H9 (cell line): ENCODE measurements around the gene LRRN4. TPM values are rescaled to one million over a fixed set of nuclear protein-coding genes. Genes with fewer than 3 reads are reported as not detected.

Source experiments
- DNase-seq: peaks from one replicate; pipeline ENCODE4 v3.0.0-alpha.2; 2017
- H2AFZ ChIP-seq: one replicate; pipeline ENCODE4 v1.6.1; 2013; ENCODE audit warnings: mild to moderate bottlenecking, low read length, control low read depth, moderate library complexity
- H2AK5ac ChIP-seq: 2 replicates; pipeline ENCODE4 v1.6.1; 2013; ENCODE audit warnings: low read length, control low read depth, mixed read lengths; ENCODE audit not compliant: insufficient read length
- H2BK120ac ChIP-seq: one replicate; pipeline ENCODE4 v1.6.1; 2013; ENCODE audit warnings: low read depth, mild to moderate bottlenecking, low read length, control low read depth, inconsistent platforms; ENCODE audit not compliant: poor library complexity, severe bottlenecking
- H2BK12ac ChIP-seq: 2 replicates; pipeline ENCODE4 v1.6.1; 2013; ENCODE audit warnings: low read length, control low read depth, mixed read lengths, low read depth; ENCODE audit not compliant: insufficient read length
- H2BK15ac ChIP-seq: 2 replicates; pipeline ENCODE4 v1.6.1; 2013; ENCODE audit warnings: low read depth, low read length, control low read depth
- H2BK20ac ChIP-seq: one replicate; pipeline ENCODE4 v1.6.1; 2013; ENCODE audit warnings: low read depth, mild to moderate bottlenecking, low read length, control low read depth, inconsistent platforms; ENCODE audit not compliant: poor library complexity, severe bottlenecking
- H2BK5ac ChIP-seq: 2 replicates; pipeline ENCODE4 v1.6.1; 2013; ENCODE audit warnings: low read length, control low read depth, mixed read lengths; ENCODE audit not compliant: insufficient read length
- H3K14ac ChIP-seq: 2 replicates; pipeline ENCODE4 v1.6.1; 2013; ENCODE audit warnings: low read length, control low read depth; ENCODE audit not compliant: insufficient read depth
- H3K18ac ChIP-seq: 2 replicates; pipeline ENCODE4 v1.6.1; 2013; ENCODE audit warnings: low read depth, mild to moderate bottlenecking, mixed read lengths, low read length, control low read depth; ENCODE audit not compliant: insufficient read length
- H3K23ac ChIP-seq: 2 replicates; pipeline ENCODE4 v1.6.1; 2013; ENCODE audit warnings: low read length, control low read depth, mixed read lengths, low read depth; ENCODE audit not compliant: insufficient read length
- H3K23me2 ChIP-seq: 2 replicates; pipeline ENCODE4 v1.6.1; 2013; ENCODE audit warnings: low read depth, mild to moderate bottlenecking, mixed read lengths, low read length, control low read depth; ENCODE audit not compliant: insufficient read length, poor library complexity, severe bottlenecking
- H3K27ac ChIP-seq: 2 replicates; pipeline ENCODE4 v1.5.1; 2013; ENCODE audit warnings: low read length, control low read depth, mixed read lengths, low read depth; ENCODE audit not compliant: insufficient read length
- H3K27me3 ChIP-seq: 2 replicates; pipeline ENCODE4 v1.6.1; 2013; ENCODE audit warnings: low read length, control low read depth, inconsistent platforms; ENCODE audit not compliant: insufficient read depth
- H3K4ac ChIP-seq: 2 replicates; pipeline ENCODE4 v1.6.1; 2013; ENCODE audit warnings: low read depth, mild to moderate bottlenecking, control low read depth, inconsistent platforms, low read length, moderate library complexity
- H3K4me1 ChIP-seq: 2 replicates; pipeline ENCODE4 v1.6.1; 2013; ENCODE audit warnings: low read length, control low read depth, inconsistent platforms; ENCODE audit not compliant: insufficient read depth
- H3K4me2 ChIP-seq: 2 replicates; pipeline ENCODE4 v1.6.1; 2013; ENCODE audit warnings: low read length, control low read depth, mixed read lengths; ENCODE audit not compliant: insufficient read length, insufficient read depth
- H3K56ac ChIP-seq: 2 replicates; pipeline ENCODE4 v1.6.1; 2013; ENCODE audit warnings: low read depth, mild to moderate bottlenecking, mixed read lengths, low read length, control low read depth; ENCODE audit not compliant: insufficient read length
- H3K79me1 ChIP-seq: 2 replicates; pipeline ENCODE4 v1.6.1; 2013; ENCODE audit warnings: low read depth, mild to moderate bottlenecking, moderate library complexity, low read length, control low read depth, inconsistent platforms; ENCODE audit not compliant: insufficient read depth, poor library complexity, severe bottlenecking
- H3K79me2 ChIP-seq: 2 replicates; pipeline ENCODE4 v1.6.1; 2013; ENCODE audit warnings: low read length, control low read depth, inconsistent platforms; ENCODE audit not compliant: insufficient read depth
- H3K9ac ChIP-seq: 2 replicates; pipeline ENCODE4 v1.6.1; 2013; ENCODE audit warnings: low read length, control low read depth, mixed read lengths; ENCODE audit not compliant: insufficient read length; ENCODE audit errors: extremely low read depth
- H3K9me3 ChIP-seq: one replicate; pipeline ENCODE4 v1.6.1; 2013; ENCODE audit warnings: low read depth, low read length, inconsistent platforms; ENCODE audit not compliant: control insufficient read depth
- H3T11ph ChIP-seq: one replicate; pipeline ENCODE4 v1.6.1; 2013; ENCODE audit warnings: mild to moderate bottlenecking, low read length, control low read depth, inconsistent platforms
- H4K20me1 ChIP-seq: one replicate; pipeline ENCODE4 v1.6.1; 2013; ENCODE audit not compliant: control insufficient read depth, insufficient read length, insufficient read depth
- H4K5ac ChIP-seq: 2 replicates; pipeline ENCODE4 v1.6.1; 2013; ENCODE audit warnings: low read depth, mild to moderate bottlenecking, mixed read lengths, low read length, control low read depth; ENCODE audit not compliant: insufficient read length
- H4K8ac ChIP-seq: replicated peaks from 2 replicates; pipeline ENCODE4 v1.6.1; 2013; ENCODE audit warnings: low read length, control low read depth, mixed read lengths, low read depth; ENCODE audit not compliant: insufficient read length
- H4K91ac ChIP-seq: 2 replicates; pipeline ENCODE4 v1.6.1; 2013; ENCODE audit warnings: low read depth, mild to moderate bottlenecking, moderate library complexity, mixed read lengths, low read length, control low read depth; ENCODE audit not compliant: insufficient read length
- H3K27ac Mint-ChIP-seq, 3 experiments: 2 replicates in 2 of 3; 3 replicates in 1 of 3; pipeline ENCODE4 v1.8.0; 2020 to 2021; ENCODE audit warnings: mixed read lengths in 3 of 3, mild to moderate bottlenecking in 1 of 3, moderate library complexity in 1 of 3
- H3K27me3 Mint-ChIP-seq: 2 replicates; pipeline ENCODE4 v1.8.0; 2021; ENCODE audit warnings: low read depth, mild to moderate bottlenecking, moderate library complexity, mixed read lengths
- H3K36me3 Mint-ChIP-seq, 3 experiments: 2 replicates in 2 of 3; 3 replicates in 1 of 3; pipeline ENCODE4 v1.8.0; 2020 to 2021; ENCODE audit warnings: low read depth in 3 of 3, mixed read lengths in 3 of 3; ENCODE audit not compliant: insufficient read depth in 1 of 3
- H3K4me1 Mint-ChIP-seq, 2 experiments: 2 replicates each; pipeline ENCODE4 v1.8.0; 2020; ENCODE audit warnings: mixed read lengths in 2 of 2
- H3K4me3 Mint-ChIP-seq, 2 experiments: 2 replicates in 1 of 2; 3 replicates in 1 of 2; pipeline ENCODE4 v1.8.0; 2020 to 2021; ENCODE audit warnings: mild to moderate bottlenecking in 2 of 2, mixed read lengths in 2 of 2, moderate library complexity in 1 of 2
- H3K9me3 Mint-ChIP-seq, 2 experiments: 2 replicates in 1 of 2; 3 replicates in 1 of 2; pipeline ENCODE4 v1.8.0; 2020; ENCODE audit warnings: mild to moderate bottlenecking in 2 of 2, mixed read lengths in 2 of 2, moderate library complexity in 1 of 2
- WGBS: extraction: QIAGEN DNeasy Blood & Tissue Kit; methylation state at CpG from one replicate; pipeline ENCODE4 v1.1.7; 2013; ENCODE audit warnings: missing lambda C conversion rate, low lambda C conversion rate, mixed read lengths; ENCODE audit not compliant: insufficient read length; ENCODE audit errors: extremely low coverage; 5-methylcytosine and 5-hydroxymethylcytosine counted together
- total RNA-seq: library from RNA; stranded (reverse); gene quantifications from 2 replicates; pipeline ENCODE4 v1.2.1, GENCODE V29; 2021
- TF ChIP-seq, protein P1 (sequence below): fragments of 200-600 bp; sonication (generic); conservative IDR thresholded peaks from 3 replicates; pipeline ENCODE4 v1.8.0; 2021; ENCODE audit warnings: antibody characterized with exemption, mild to moderate bottlenecking

LRRN4 gene
- total RNA-seq, 1 experiment from 2014 or later, result 0.22 TPM

DNA sequence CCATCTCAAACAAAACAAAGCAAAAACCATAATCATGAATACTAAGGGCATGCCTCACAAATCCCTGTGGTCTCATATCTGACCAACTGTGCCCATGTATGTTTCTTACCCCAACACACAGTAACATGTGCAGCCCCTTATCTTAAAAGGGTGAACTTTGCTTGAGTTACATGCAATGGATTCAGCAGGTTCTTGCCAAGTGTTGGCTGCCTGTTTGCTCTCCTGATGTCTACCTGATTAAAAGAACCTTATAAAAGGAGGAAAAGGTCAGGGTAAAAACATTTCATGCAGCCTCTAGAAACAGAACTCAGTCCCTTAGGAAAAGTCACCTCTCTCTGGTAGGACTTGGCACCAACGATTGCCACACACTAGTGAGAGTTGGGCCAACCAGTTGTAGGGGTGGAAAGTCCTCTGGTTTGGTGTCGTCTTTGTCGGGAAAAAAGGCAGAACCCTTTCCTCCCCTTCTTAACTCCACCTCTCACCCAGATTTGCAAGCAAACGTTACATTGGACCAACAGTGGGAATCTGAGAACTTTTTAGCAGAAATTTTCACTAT is 14.0 kb upstream of the LRRN4 start:
- H3K27me3 Mint-ChIP-seq, result peaks cover 8% of the 10 kb centered on the region
- H2BK5ac ChIP-seq, result no peak overlapping the region
- H3K4me2 ChIP-seq, result no peak overlapping the region
- H3K23ac ChIP-seq, result no peak overlapping the region
- H3T11ph ChIP-seq, result no peak overlapping the region
- H3K79me2 ChIP-seq, result no peaks in the 10 kb centered on the region
- no peaks in the 10 kb centered on the region for H4K20me1 ChIP-seq
- H3K14ac ChIP-seq, result no peak overlapping the region
- peaks cover 0 to 2% (median 0%) of the 10 kb centered on the region in 3 experiments; a peak in 1 of 7 replicates for H3K36me3 Mint-ChIP-seq
- no peak overlapping the region for H4K91ac ChIP-seq
- no peaks in the 10 kb centered on the region for H3K27me3 ChIP-seq
- TF ChIP-seq, protein P1, sequence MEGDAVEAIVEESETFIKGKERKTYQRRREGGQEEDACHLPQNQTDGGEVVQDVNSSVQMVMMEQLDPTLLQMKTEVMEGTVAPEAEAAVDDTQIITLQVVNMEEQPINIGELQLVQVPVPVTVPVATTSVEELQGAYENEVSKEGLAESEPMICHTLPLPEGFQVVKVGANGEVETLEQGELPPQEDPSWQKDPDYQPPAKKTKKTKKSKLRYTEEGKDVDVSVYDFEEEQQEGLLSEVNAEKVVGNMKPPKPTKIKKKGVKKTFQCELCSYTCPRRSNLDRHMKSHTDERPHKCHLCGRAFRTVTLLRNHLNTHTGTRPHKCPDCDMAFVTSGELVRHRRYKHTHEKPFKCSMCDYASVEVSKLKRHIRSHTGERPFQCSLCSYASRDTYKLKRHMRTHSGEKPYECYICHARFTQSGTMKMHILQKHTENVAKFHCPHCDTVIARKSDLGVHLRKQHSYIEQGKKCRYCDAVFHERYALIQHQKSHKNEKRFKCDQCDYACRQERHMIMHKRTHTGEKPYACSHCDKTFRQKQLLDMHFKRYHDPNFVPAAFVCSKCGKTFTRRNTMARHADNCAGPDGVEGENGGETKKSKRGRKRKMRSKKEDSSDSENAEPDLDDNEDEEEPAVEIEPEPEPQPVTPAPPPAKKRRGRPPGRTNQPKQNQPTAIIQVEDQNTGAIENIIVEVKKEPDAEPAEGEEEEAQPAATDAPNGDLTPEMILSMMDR, result no peak
- no peak overlapping the region for H4K8ac ChIP-seq
- no peaks in the 10 kb centered on the region for H3K9me3 Mint-ChIP-seq
- no peak overlapping the region for H3K27ac Mint-ChIP-seq
- H4K5ac ChIP-seq, result no peak overlapping the region
- WGBS, result no CpG with 5 or more reads among the region's 4 CpGs
- H2BK12ac ChIP-seq, result no peak overlapping the region
- no peak overlapping the region for H2BK15ac ChIP-seq
- H3K4me1 Mint-ChIP-seq, result no peaks in the 10 kb centered on the region
- H2BK120ac ChIP-seq, result no peak overlapping the region
- no peaks in the 10 kb centered on the region for H3K23me2 ChIP-seq
- no peaks in the 10 kb centered on the region for H3K79me1 ChIP-seq
- no peak overlapping the region for H2AFZ ChIP-seq
- H3K9me3 ChIP-seq, result no peaks in the 10 kb centered on the region
- no peak overlapping the region for H3K27ac ChIP-seq
- no peak overlapping the region for H3K4ac ChIP-seq
- H3K4me1 ChIP-seq, result no peaks in the 10 kb centered on the region
- no peak overlapping the region for H2BK20ac ChIP-seq
- H2AK5ac ChIP-seq, result no peak overlapping the region
- H3K9ac ChIP-seq, result no peak overlapping the region
- H3K18ac ChIP-seq, result no peak overlapping the region
- H3K4me3 Mint-ChIP-seq, result no peak overlapping the region
- H3K56ac ChIP-seq, result no peak overlapping the region
- DNase-seq, result no peak
